Right ventricle myocardium superior (tissue), 1 donor: ENCODE data around the gene ZNF780A. TPM values are rescaled to one million over a fixed set of nuclear protein-coding genes. Genes with fewer than 3 reads are reported as not detected.

ENCODE experiments used
- ATAC-seq: fragments of 200-7000 bp; cut with Tn5 transposase; one replicate; pipeline ENCODE4 v1.9.1; 2020; ENCODE audit warnings: mild to moderate bottlenecking; ENCODE audit not compliant: poor library complexity
- DNase-seq: peaks from one replicate; pipeline ENCODE4 v3.0.0-alpha.2; 2020
- intact Hi-C: fragments of 100-400 bp; cut with DNase I; formaldehyde crosslinking; loops from one replicate; pipeline ENCODE4 v1.11.2; 2022
- total RNA-seq: library from RNA; stranded (reverse); fragmentation: NEBNext Ultra II Directional; extraction: Animal tissue kit (Norgen Biotek cat#: 25700); gene quantifications from one replicate; pipeline ENCODE4 v1.2.1, GENCODE V29; 2021
- donor health status: DM: no; HTN: yes; CAD: no; lungs with severe emphysema.

ZNF780A gene
- total RNA-seq, 1 donor from 2014 or later = 12.9 TPM

DNA sequence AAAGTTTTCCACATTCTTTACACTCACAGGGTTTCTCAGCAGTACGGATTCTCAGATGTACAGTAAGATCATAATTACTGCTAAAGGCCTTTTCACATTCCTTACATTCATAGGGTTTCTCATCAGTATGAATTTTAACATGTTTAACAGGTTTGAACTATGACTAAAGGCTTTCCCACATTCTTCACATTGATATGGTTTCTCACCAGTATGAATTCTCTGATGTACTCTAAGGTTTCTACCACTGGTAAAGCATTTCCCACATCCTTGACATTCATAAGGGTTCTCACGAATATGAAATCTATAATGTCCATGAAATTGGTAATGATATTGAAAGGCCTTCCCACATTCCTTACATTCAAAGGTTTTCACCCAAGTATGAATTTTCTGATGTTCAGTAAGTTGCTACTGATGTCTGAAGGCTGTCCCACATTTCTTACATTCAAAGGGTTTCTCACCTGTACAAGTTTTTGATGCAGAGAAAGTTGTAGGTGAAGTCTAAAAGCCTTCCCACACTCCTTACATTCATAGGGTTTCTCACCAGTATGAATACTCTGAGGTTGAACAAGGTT is 56.7 kb downstream of the ZNF780A start:
- intact Hi-C loops = no loop called here
- DNase-seq = no peak
- ATAC-seq = no peak

GRCh38 chr19:40026597-40026970 is 64.2 kb downstream of the ZNF780A start:
- intact Hi-C loops = no loop called here
- no peak for ATAC-seq
- DNase-seq = no peak

GRCh38 chr19:40025938-40026596 is 64.7 kb downstream of the ZNF780A start:
- intact Hi-C loops = no loop called here
- no peak for ATAC-seq
- DNase-seq = no peak

GRCh38 chr19:40023969-40024368 is 66.8 kb downstream of the ZNF780A start:
- DNase-seq (no peak), ATAC-seq (no peak)
- intact Hi-C loops = no loop called here

Other genes starting within 250 kb of the ZNF780A start
- gene FBL, start 244.6 kb downstream of the ZNF780A start, total RNA-seq = 52.9 TPM
- 8.0 TPM for gene FCGBP, start 156.3 kb downstream of the ZNF780A start, total RNA-seq
- gene PSMC4, start 119.8 kb downstream of the ZNF780A start, total RNA-seq = 64.8 TPM
- gene ZNF546, start 93.9 kb downstream of the ZNF780A start, total RNA-seq = 5.9 TPM
- 26.0 TPM for gene ZNF780B, start 34.7 kb downstream of the ZNF780A start, total RNA-seq
- gene MAP3K10, start 100.5 kb upstream of the ZNF780A start, total RNA-seq = 18.1 TPM
- not detected for gene TTC9B, start 127.4 kb upstream of the ZNF780A start, total RNA-seq
- gene CCNP, start 135.7 kb upstream of the ZNF780A start, total RNA-seq = not detected
- 126 TPM for gene AKT2, start 194.4 kb upstream of the ZNF780A start, total RNA-seq